NCI-H748 (cell line): ENCODE data around the gene FGFRL1.

Experiments
- DNase-seq: peaks from one replicate; lab custom pipeline; 2025; ENCODE audit not compliant: unreplicated experiment; lab: John Stamatoyannopoulos, UW

FGFRL1 gene, protein sequence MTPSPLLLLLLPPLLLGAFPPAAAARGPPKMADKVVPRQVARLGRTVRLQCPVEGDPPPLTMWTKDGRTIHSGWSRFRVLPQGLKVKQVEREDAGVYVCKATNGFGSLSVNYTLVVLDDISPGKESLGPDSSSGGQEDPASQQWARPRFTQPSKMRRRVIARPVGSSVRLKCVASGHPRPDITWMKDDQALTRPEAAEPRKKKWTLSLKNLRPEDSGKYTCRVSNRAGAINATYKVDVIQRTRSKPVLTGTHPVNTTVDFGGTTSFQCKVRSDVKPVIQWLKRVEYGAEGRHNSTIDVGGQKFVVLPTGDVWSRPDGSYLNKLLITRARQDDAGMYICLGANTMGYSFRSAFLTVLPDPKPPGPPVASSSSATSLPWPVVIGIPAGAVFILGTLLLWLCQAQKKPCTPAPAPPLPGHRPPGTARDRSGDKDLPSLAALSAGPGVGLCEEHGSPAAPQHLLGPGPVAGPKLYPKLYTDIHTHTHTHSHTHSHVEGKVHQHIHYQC

DNA sequence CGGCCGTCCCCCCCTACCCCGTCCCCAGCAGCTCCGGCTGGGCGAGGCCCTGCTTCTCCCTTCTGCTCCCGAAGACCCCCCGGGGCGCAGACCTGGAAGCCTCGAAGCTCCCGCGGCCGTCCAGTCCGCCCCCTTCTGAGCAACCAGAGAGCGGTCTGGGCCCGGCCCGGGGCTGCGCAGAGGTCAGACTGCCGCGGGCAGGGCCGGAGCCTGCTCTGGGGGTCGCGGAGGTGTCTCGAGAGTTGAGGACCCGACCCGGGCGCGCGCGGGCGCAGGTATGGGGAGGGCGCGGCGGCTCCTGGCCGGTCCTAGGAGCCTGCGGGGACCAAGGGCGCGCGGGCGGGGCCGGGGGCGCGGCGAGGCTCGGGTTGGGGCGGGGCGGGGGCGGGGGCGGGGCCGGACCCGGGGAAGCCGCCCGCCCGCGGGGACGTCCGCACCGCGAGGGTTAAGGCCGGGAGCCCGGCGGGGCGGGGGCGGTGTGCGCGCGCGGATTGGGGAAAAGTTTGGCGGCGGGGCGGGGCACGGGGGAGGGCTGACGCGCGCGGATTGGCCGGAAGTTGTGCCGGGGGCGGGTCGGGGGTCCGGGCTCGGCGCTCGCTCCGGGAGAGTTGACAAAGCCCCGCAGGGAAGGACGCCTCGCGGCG, at the start of gene FGFRL1:
FGFRL1 (plus strand) TSS at position 605 of the 644 bp plus-strand sequence. CDS start 860 bp downstream, outside the sequence.
- DNase-seq, result peak; percentile 59

DNA sequence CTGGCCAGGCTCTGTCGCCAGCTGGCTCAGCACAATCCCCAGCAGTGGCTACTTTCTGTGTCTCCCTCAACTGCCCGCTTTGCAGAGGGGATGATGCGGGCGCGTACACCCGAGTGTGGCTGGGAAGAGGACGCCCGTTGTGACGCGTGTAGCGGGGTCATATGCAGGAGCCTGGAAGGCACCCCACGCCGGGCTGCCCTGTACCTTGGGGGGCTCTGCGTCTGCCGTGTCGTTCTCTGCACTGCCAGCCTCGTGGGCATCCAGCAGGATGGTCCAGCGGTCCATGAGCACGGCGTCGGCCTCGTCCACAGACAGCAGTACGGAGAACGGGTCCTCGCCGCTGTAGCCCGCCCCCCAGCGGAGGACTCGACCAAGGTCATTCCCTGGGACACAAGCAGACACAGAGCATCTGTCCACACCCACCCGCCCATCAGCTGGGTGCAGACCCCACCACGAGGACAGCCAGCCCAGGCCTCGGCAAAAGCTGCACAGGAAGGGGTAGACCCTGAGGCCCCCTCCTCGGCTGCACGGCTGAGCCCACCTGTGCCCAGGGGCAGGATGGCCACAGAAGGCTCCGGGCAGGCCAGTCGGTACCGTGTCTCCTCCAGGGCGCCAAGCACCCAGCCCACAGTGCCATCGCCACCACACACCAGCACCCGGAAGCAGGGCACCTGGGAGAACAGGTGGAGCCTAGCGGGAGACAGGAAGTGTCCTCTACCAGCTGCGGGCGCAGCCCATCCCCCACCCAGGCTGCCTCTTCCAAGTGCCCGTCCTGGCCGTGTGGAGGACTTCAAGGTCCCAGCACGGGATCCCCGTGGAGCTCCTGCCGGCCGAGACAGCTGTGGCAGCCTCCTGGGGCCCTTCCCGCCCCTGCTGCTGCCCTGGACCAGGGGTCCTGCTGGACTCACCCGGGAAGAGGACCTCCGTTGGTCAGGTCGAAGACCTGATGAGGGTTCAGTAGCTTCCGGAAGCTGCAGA, 48.9 kb upstream of the FGFRL1 start:
- no peak for DNase-seq

DNA sequence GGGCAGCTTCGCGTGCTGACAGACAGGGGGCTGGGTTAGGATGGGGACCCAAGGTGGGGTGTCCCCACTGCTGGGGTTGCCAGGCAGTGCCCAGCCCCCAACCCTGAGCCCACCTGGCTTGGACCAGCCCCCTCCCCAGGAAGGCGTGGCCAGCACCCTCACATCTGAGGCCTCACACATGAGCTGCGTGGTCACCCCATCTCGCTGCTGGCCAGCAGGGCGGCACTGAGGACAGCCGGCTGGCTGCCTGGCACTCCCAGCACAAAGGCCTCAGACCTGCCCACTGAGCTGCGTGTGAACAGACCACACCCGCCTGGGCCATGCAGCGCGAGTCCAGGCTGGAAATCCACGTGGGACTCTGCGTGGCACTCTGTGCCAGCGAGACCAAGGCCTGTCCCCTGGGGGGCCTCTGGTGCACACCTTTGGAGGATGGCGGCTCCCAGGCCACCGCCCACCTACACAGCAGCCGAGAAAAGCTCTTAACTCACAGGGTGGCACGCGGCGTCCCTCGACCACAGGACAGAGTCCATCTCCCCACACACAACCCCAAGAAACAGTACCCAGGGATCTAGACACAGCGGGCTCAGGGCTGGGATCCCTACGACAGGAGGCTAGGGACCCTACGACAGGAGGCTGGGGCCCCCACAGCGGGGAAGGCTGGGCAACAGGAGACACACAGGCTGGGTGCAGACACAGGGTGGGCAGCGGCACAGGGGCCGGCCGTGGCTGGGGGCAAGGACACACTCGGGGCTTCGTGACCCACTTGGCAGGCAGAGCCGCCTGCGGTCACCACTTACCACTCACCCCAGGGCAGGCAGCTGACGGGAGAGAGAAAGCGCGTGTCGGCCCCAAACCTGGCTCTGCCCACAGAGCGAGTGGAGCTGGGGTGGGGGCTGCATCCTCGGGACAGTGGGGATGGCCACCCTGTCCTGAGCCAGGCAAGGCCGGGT, 47.9 kb upstream of the FGFRL1 start:
- no peak for DNase-seq

- DNase-seq, result no peak
These were observed 46.9 kb upstream of the FGFRL1 start for GRCh38 chr4:964346-965025.

- no peak for DNase-seq
These were observed 46.2 kb upstream of the FGFRL1 start for GRCh38 chr4:965048-965765.

DNA sequence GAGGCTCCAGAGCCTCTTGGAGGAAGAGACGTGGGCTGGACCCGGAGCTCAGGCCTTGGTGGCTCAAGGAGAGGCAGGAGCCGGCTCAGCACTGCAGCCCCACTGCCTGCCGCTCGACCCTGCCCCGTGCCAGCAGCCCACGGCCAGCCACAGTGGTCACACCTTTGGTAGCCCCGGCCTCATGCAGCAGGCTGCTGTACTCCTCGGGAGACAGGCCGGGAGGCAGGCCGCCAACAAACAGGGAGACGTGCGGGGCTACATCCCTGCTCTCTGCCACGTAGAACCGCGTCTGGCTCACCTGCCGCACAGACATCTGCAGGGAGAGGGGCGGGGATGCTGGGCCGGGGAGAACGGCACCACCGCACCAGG, 45.7 kb upstream of the FGFRL1 start:
- no peak for DNase-seq

DNA sequence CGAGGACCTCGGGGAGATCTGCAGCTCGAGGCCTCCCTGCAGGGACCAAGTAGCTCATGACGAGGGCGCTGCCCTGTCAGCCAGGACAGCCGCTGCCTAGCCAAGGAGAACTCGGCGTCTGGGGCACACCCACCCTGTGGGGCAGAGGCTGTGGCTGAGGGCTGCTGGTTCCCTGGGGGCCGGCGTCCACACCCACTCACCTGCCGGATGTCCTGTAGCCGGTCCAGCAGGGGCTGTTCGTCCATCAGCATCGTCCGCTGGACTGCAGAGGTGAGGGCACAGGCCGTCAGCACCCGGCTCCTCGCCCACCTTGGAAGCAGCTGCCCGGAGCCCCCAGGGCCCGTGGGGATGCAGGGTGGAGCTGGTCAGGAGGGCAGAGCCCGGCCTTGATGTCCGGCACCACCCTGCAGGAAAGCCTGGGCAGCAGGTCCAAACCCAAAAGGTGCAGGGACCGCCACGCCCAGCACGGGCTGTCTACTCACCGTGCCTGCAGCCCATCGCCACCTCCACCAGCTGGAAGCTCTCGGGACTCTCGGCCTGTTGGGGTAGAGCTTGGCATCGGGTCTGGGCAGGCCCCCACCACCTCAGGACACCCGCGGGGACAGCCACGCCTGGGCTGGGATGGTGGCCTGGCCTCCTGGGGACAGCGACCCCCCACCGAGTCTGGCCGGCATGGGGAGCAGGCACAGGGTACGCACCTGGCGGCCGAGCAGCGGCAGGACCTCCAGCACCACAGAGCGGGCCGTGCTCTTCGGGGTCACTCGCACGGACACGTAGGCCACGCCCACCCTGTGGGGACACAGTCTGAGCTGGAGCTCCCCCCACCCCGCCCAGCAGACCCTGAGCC, 44.9 kb upstream of the FGFRL1 start:
- DNase-seq, result no peak

DNA sequence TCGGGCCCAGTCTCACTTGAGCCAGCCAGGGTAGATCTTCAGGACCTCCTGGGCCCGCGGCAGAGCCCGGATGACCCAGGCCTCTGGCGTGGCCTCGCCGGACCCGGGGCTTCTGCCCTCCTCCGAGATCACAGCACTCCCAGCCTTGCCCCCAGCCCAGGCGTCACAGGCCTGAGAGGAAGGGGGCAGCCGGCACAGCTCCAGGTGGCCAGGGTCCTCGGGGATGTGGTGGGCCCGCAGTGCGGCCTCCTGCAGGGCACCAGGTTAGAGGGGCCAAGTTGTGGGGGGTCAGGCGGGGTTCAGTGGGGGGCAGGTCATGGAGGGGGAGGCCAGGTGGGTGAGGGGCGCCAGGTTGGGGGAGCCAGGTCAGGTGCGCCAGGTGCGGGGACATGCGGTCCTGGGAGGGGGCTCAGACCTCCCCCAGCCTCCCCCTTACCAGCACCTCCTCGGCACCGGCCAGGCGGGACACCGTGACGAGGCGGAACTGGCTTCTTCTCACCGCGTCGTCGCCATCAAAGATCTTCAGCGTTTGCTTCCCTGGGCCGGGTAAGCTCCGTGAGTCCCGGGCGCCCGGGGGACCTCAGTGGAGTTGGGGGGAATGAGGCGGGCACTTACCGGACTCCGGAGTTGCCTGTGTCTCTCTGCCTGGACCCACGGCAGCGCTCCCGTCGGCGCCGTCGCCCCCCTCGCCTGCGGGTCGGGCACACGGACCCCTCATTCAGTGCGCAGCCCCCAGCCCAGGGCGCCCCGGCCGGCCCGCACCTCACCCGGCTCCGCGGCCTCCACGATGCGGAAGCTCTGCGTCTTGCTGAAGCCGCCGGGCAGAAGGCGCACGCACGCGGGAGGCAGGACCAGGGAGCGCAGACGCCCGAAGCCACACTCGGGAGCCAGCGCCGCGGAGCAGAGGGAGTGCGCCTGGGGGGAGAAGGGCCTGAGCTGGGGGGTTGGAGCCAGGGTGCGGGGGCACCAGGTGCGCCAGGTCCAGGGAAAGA, 44.0 kb upstream of the FGFRL1 start:
- no peak for DNase-seq

- DNase-seq, result no peak
These were observed 43.2 kb upstream of the FGFRL1 start for GRCh38 chr4:968221-968620.

DNA sequence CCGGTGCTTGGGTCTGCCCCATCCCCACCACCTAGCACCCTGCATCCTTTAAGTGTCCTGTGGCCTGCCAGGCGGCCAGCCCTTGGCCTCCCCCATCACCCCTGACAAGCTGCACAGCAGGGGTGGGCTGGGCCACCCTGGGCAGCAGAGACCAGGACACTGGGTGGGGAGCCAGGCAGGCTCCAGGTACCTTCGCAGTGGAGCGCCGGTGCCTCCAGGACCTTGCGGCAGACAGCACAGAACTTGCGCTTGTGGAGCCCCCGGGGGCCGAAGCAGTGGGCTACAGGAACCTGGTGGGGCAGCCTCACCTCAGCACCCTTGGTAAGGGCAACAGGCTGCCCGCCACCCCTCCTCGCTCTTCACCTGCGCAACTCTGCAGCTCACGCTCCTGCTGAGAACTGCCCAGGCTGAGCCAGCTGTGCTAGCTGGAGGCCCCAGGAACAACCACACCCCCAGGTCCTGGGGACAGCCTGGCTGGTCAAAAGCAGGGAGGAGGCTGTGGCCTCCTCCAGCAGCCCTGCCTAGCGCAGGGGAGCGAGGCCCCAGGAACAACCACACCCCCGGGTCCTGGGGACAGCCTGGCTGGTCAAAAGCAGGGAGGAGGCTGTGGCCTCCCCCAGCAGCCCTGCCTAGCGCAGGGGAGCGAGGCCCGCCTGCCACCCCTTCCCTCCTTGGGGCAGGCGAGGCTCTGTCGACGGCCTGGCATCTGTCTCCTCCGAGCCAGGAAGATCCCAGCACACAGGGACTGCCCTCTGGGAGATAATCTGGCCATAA, 42.6 kb upstream of the FGFRL1 start:
- DNase-seq, result no peak

DNA sequence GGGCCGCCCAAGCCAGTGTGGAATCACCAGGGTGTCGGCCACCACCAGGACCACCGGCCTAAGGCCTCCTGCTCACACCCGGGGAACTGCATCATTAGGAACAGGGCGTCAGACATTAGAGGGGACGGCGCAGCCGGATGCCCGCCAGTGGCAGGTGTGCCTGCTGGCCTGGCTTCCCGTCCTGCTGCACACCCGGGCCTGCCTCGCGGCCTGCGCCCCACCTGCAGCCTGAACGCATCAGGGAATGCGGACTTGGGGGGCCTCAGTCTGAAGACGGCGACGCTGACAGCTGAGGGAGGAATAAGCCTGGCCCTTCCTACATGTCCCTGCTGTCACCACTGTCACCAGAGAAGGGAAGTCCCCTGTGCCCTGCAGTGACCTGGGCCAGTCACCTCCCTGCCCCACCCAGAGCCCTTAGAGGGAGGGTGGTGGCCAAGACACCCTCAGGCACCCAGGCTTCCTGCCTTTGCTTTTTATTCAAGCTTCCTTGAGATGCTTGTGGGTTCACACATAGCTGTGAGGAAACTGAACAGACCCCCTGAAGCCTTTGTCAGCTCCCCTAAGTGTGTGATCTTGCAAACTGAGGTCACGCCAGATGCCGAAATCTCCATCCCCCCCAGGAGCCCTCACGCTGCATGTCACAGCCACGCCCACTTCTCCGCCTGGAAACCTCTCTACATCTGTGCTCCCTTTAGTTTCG, 41.2 kb upstream of the FGFRL1 start:
- DNase-seq, result no peak

DNA sequence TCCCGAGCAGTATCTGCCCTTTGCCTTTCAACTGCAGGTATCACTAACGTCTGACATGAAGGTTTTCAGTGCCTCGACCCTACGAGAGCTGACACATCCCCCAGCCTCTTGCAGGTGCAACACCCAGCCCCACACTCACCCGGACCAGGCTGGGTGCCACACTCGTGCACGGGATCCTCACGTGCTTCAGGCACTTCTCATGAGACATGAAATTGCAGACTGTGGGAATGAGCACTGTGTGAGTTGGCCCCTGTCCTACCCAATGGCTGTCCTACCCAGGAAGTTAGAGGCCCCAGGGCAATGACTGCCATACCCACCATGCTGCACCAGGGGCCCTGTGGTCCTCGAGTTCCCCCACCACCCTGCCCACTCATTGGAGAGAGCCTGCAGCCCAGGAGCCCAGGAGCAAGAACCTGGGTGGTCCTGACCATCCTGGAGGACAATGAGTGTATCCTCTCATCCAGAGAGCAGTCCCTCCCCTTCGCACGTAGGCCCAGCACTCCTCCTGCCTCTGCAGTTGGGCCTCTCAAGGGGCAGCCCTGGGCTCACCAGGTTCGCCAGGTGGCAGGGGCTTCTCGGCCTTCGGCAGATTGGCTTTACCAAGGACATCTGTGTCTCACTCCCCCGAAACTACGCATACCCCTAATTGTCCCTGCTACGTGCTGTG, 40.4 kb upstream of the FGFRL1 start:
- no peak for DNase-seq

GRCh38 chr4:971666-972500, 39.5 kb upstream of the FGFRL1 start:
- DNase-seq, result no peak
